ENCODE measurements around the gene CDC45.

Gene CDC45

DNA sequence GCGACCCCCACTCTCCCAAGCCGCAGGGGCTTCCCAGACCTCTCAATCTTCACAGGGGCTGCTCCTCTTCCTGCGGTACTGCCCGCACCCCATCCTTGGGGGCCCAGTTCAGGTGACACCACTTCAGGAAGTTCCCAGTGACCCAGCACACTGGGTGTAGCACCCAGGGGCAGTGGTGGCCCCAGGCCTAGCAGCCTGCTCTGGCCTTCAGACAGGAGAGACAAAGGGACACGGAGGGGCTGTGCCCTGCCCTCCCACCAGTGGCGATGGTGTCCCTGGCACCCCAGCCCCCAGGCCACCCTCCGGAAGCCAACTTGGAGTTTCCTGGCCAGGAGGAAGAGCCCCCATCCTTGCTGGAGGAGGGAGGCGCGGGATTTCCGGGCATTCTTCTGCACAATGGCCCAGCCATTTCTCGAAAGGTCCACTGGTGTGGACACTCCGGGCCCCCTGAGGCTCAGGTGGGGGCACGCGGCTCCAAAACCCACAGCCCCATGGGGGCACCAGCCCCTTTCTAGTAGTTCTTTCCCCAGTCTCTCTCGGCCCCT, 45.5 kb downstream of the CDC45 start:
- H3K4me3 ChIP-seq (ENCODE audit: low read depth, low read length): no peak overlapping the region

DNA sequence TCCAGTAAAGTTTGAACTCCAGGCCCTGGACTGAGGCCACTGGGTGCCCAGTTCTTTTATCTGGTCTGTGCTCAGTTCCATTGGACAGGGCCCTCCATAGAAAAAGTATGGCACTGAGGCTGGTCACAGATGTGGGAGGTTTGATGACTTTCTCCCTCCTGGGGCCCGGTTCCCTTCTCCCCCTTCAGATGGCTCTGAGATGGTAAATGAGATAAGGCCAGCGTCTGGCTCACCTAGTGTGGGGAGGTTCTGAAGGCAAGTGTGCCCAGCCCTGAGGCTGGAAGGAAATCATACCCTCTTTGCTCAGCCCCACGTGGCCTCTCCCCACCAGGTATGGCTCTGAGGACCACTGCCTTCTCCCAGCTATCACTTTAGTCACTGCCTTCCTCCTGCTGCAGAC, 45.9 kb downstream of the CDC45 start:
- no peak overlapping the region for H3K4me3 ChIP-seq (ENCODE audit: low read depth, low read length)
- TF ChIP-seq, protein P1, sequence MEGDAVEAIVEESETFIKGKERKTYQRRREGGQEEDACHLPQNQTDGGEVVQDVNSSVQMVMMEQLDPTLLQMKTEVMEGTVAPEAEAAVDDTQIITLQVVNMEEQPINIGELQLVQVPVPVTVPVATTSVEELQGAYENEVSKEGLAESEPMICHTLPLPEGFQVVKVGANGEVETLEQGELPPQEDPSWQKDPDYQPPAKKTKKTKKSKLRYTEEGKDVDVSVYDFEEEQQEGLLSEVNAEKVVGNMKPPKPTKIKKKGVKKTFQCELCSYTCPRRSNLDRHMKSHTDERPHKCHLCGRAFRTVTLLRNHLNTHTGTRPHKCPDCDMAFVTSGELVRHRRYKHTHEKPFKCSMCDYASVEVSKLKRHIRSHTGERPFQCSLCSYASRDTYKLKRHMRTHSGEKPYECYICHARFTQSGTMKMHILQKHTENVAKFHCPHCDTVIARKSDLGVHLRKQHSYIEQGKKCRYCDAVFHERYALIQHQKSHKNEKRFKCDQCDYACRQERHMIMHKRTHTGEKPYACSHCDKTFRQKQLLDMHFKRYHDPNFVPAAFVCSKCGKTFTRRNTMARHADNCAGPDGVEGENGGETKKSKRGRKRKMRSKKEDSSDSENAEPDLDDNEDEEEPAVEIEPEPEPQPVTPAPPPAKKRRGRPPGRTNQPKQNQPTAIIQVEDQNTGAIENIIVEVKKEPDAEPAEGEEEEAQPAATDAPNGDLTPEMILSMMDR (IDR thresholded peaks at IDR 0.05; ENCODE audit: low read depth, low read length): no peak

More for the DNA sequence above, 45.5 kb downstream of the CDC45 start:
- TF ChIP-seq, protein P1 (IDR thresholded peaks at IDR 0.05; ENCODE audit: low read depth, low read length): no peak

DNA sequence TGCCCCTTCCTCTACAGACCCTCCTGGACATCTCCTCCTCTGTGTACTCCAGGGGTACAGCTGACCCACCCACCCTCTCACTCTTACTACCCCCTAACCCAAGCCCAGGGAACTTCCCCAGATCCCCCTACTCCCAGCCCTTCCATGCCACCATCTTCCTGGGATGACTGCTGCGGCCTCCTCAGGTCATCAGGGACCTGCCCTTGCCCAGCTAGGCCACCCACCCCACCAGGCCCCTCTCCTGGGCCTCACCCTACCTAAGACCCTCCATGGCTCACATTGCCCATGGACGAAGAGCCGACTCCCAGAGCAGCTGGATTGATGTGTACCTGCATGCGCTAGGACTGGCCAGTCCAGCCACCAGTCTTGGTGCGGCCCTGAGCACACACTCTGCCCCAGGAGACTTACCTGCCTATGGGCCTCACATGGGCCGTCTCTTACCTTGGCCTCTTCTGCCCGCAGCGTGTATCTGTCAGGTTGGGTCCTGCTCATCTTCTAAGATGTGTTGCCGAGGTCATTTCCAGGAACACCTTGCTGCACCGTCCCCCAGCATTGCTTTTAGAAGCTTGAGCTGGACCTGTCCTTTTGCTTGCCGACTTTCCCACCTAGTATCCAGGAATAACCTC, 46.5 kb downstream of the CDC45 start:
- no peak overlapping the region for H3K4me3 ChIP-seq (ENCODE audit: low read depth, low read length)
- TF ChIP-seq, protein P1 (IDR thresholded peaks at IDR 0.05; ENCODE audit: low read depth, low read length): no peak

DNA sequence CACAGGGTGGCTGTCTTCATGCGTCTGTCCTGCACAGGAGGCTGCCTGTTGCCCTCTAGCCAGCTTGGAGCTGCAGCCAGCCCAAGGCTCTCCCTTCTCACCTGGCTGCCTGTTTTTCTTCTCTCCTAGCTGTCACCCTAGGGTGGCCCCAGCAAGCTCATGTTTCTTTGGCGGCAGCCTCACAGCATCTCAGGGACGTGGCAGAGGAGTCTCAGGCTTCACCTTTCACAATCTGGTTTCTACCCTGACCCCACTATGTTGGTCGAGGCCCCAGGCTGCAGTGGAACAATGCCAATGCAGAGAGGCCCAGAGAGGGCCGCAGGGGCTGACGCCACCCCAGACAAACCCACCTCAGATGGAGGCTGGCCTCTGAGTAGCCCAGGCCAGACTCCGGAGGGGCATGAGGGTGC, 47.0 kb downstream of the CDC45 start:
- no peak overlapping the region for H3K4me3 ChIP-seq (ENCODE audit: low read depth, low read length)
- TF ChIP-seq, protein P1 (IDR thresholded peaks at IDR 0.05; ENCODE audit: low read depth, low read length): no peak

DNA sequence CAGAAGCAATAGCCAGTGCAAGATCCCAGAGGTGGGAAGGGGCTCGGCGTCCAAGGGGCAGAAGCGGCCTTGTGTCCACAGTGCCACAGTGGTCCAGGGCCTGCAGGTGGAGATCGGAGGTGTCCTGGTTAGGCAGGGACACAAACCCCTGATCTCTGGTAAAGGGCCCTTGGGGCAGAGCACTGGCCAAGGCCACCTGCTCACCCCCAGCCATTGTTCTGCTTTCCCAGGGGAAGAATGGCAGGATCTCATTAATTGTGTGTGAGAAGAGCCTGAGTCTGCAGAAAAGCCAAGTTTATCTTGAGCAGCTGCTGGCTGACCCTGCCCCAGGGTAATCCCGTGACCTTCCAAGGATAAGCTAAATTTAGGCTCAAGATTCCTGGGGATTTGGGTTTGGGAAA, 47.6 kb downstream of the CDC45 start:
- no peak overlapping the region for H3K4me3 ChIP-seq (ENCODE audit: low read depth, low read length)
- TF ChIP-seq, protein P1 (IDR thresholded peaks at IDR 0.05; ENCODE audit: low read depth, low read length): no peak

DNA sequence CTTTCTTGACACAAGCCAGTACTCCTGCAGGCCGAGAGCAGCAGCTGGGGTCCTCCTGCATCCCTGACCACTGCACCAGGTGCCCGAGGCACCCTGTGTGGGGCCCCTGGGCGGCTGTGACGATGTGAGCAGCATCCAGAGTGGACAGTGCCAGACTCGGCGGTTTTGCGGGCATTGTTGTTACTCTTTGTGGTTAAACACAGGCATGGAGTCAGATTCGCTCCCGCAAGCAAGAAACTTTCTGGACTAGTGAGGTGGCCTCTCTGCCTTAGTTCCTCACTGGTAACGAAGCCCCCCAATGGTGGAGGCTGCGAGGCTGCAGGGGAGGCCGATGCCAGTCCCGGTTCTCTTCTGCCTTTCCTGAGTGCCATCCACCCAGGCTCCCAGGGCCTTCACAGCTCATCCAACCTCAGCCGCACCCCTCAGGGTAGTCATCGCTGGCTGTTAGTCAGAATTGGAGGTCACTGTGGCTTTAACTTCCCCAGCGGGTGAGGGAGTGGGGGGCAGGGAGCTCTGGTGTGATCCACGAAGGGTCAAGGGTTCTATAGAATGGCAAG, 48.2 kb downstream of the CDC45 start:
- TF ChIP-seq, protein P1 (IDR thresholded peaks at IDR 0.05; ENCODE audit: low read depth, low read length): no peak
- no peak overlapping the region for H3K4me3 ChIP-seq (ENCODE audit: low read depth, low read length)

DNA sequence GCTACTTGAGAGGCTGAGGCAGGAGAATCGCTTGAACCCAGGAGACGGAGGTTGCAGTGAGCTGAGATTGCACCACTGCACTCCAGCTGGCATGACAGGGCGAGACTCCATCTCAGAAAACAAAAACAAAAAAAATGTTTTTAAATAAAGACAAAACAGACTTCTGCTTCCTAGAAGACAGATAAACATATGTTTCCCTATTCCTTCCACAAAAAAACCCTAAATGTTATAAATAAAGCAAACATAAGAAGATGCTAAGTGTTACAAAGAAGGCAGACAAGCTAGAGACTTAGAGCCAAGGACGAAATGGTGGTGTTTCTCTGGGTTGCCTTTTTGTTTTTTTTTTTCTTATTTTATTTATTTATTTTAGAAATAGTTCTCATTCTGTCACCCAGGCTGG, 50.1 kb downstream of the CDC45 start:
- H3K4me3 ChIP-seq (ENCODE audit: low read depth, low read length): no peak overlapping the region
- TF ChIP-seq, protein P1 (IDR thresholded peaks at IDR 0.05; ENCODE audit: low read depth, low read length): no peak
